H1 (cell line): ENCODE data around the gene APLN. TPM values are rescaled to one million over a fixed set of nuclear protein-coding genes. Genes with fewer than 3 reads are reported as not detected.

Experiments
- CTCF ChIA-PET: fragments of 300-600 bp; sonication (Branson Sonifier 250); formaldehyde crosslinking; loops from one replicate; lab custom pipeline; 2021; ENCODE audit not compliant: partially characterized antibody; lab: Charles Lee
- POLR2A ChIA-PET: fragments of 300-600 bp; sonication (Branson Sonifier 250); formaldehyde crosslinking; loops from one replicate; lab custom pipeline; 2021; ENCODE audit warnings: inconsistent platforms; ENCODE audit not compliant: partially characterized antibody; lab: Charles Lee
- DNase-seq, 2 experiments: peaks; one replicate each; pipeline versions ENCODE4 v3.0.0 to v3.0.0-alpha.2; 2010 to 2022; ENCODE audit warnings: low spot score in 2 of 2, low read depth in 1 of 2, mixed read lengths in 1 of 2
- FAIRE-seq: peaks from 2 replicates; lab custom pipeline; 2011; peaks lifted over from hg19 to GRCh38; lab: Jason Lieb, UNC
- H2AFZ ChIP-seq: 2 replicates; pipeline ENCODE4 v1.8.1; 2012; ENCODE audit warnings: low read length, inconsistent platforms
- H2AK5ac ChIP-seq: 2 replicates; pipeline ENCODE4 v1.6.1; 2013; ENCODE audit warnings: low read depth, low read length
- H2BK120ac ChIP-seq: replicated peaks from 2 replicates; pipeline ENCODE3; 2013; ENCODE audit warnings: low read depth, low read length, inconsistent platforms
- H2BK12ac ChIP-seq: 2 replicates; pipeline ENCODE4 v1.6.1; 2013; ENCODE audit warnings: low read depth, low read length
- H2BK15ac ChIP-seq: 2 replicates; pipeline ENCODE4 v1.6.1; 2013; ENCODE audit warnings: low read length
- H2BK20ac ChIP-seq: 2 replicates; pipeline ENCODE4 v1.6.1; 2013; ENCODE audit warnings: low read length
- H2BK5ac ChIP-seq: 2 replicates; pipeline ENCODE4 v1.6.1; 2013; ENCODE audit warnings: low read depth, low read length
- H3K14ac ChIP-seq: 2 replicates; pipeline ENCODE4 v1.6.1; 2013; ENCODE audit warnings: inconsistent platforms; ENCODE audit not compliant: insufficient read length
- H3K18ac ChIP-seq: 2 replicates; pipeline ENCODE4 v1.6.1; 2013; ENCODE audit warnings: low read length; ENCODE audit errors: extremely low read depth
- H3K23ac ChIP-seq: 2 replicates; pipeline ENCODE4 v1.6.1; 2013; ENCODE audit warnings: inconsistent platforms; ENCODE audit not compliant: insufficient read length
- H3K23me2 ChIP-seq: 2 replicates; pipeline ENCODE4 v1.6.1; 2013; ENCODE audit warnings: low read depth, low read length
- H3K27ac ChIP-seq: 2 replicates; pipeline ENCODE4 v1.6.1; 2011; ENCODE audit warnings: low read depth, low read length, inconsistent platforms
- H3K27me3 ChIP-seq, 4 experiments: replicated peaks in 1 of 4; 1 replicate in 1 of 4; 2 replicates in 3 of 4; pipeline versions ENCODE4 v1.6.1 to v1.8.1; 2011 to 2013; ENCODE audit warnings: low read length in 3 of 4, mild to moderate bottlenecking in 3 of 4, inconsistent platforms in 2 of 4, mixed read lengths in 2 of 4, moderate library complexity in 1 of 4; ENCODE audit not compliant: control insufficient read depth in 3 of 4, insufficient read depth in 3 of 4; ENCODE audit errors: extremely low read depth in 1 of 4
- H3K36me3 ChIP-seq, 4 experiments: 2 replicates each; pipeline versions ENCODE4 v1.6.1 to v1.8.1; 2011 to 2013; ENCODE audit warnings: mild to moderate bottlenecking in 4 of 4, low read length in 3 of 4, moderate library complexity in 2 of 4, control low read depth in 1 of 4, inconsistent platforms in 1 of 4; ENCODE audit not compliant: insufficient read depth in 4 of 4, control insufficient read depth in 2 of 4
- H3K4ac ChIP-seq: replicated peaks from 2 replicates; pipeline ENCODE3; 2013; ENCODE audit warnings: low read length, low read depth, mixed read lengths, inconsistent platforms; ENCODE audit not compliant: insufficient read length
- H3K4me1 ChIP-seq, 4 experiments: replicated peaks in 1 of 4; 1 replicate in 1 of 4; 2 replicates in 3 of 4; pipeline versions ENCODE4 v1.6.1 to v1.8.1; 2011 to 2013; ENCODE audit warnings: low read length in 3 of 4, inconsistent platforms in 2 of 4, mixed read lengths in 1 of 4; ENCODE audit not compliant: insufficient read depth in 4 of 4, control insufficient read depth in 3 of 4
- H3K4me2 ChIP-seq, 2 experiments: 2 replicates each; pipeline versions ENCODE4 v1.6.1 to v1.8.1; 2011 to 2013; ENCODE audit warnings: low read depth in 2 of 2, low read length in 2 of 2, control low read depth in 1 of 2, inconsistent platforms in 1 of 2, mild to moderate bottlenecking in 1 of 2; ENCODE audit not compliant: insufficient read depth in 1 of 2
- H3K4me3 ChIP-seq, 4 experiments: fragments of 200-600, 300-600 bp in 1 of 4; sonication (generic), shearing (Covaris generic), sonication (Bioruptor Twin) in 1 of 4; 2 replicates each; pipeline versions ENCODE4 v1.5.1 to v1.8.1; 2011 to 2016; ENCODE audit warnings: low read length in 4 of 4, low read depth in 3 of 4, control low read depth in 2 of 4, inconsistent platforms in 2 of 4, mild to moderate bottlenecking in 2 of 4, mixed read lengths in 1 of 4, moderate library complexity in 1 of 4; ENCODE audit not compliant: insufficient read depth in 2 of 4; ENCODE audit errors: extremely low read depth in 1 of 4
- H3K56ac ChIP-seq: replicated peaks from 2 replicates; pipeline ENCODE3; 2013; ENCODE audit warnings: low read depth, mild to moderate bottlenecking, mixed read lengths, low read length, inconsistent platforms; ENCODE audit not compliant: insufficient read length
- H3K79me1 ChIP-seq: 2 replicates; pipeline ENCODE4 v1.6.1; 2013; ENCODE audit warnings: low read depth, low read length, control low read depth
- H3K79me2 ChIP-seq, 2 experiments: 2 replicates each; pipeline versions ENCODE4 v1.6.1 to v1.8.1; 2012 to 2013; ENCODE audit warnings: low read length in 2 of 2, mild to moderate bottlenecking in 2 of 2, inconsistent platforms in 1 of 2; ENCODE audit not compliant: insufficient read depth in 2 of 2, control insufficient read depth in 1 of 2
- H3K9ac ChIP-seq, 4 experiments: replicated peaks in 1 of 4; 1 replicate in 1 of 4; 2 replicates in 3 of 4; pipeline versions ENCODE4 v1.6.1 to v1.8.1; 2011 to 2013; ENCODE audit warnings: low read depth in 3 of 4, low read length in 3 of 4, control low read depth in 2 of 4, mild to moderate bottlenecking in 2 of 4, moderate library complexity in 2 of 4, inconsistent platforms in 1 of 4; ENCODE audit errors: extremely low read depth in 1 of 4
- H3K9me3 ChIP-seq, 2 experiments: 2 replicates each; pipeline versions ENCODE4 v1.6.1 to v1.8.1; 2012 to 2013; ENCODE audit warnings: mild to moderate bottlenecking in 2 of 2, moderate library complexity in 2 of 2, control low read depth in 1 of 2, inconsistent platforms in 1 of 2, low read depth in 1 of 2, low read length in 1 of 2, mixed read lengths in 1 of 2; ENCODE audit not compliant: insufficient read depth in 2 of 2
- H4K20me1 ChIP-seq, 2 experiments: replicated peaks in 1 of 2; 2 replicates each; pipeline versions ENCODE3 to v1.8.1; 2011 to 2013; ENCODE audit warnings: inconsistent platforms in 2 of 2, low read length in 2 of 2, mild to moderate bottlenecking in 1 of 2; ENCODE audit not compliant: insufficient read depth in 2 of 2, control insufficient read depth in 1 of 2
- H4K5ac ChIP-seq: 2 replicates; pipeline ENCODE4 v1.6.1; 2013; ENCODE audit warnings: low read length, low read depth, mixed read lengths, inconsistent platforms; ENCODE audit not compliant: insufficient read length
- H4K8ac ChIP-seq: 2 replicates; pipeline ENCODE4 v1.8.0; 2013; ENCODE audit warnings: mild to moderate bottlenecking, moderate library complexity, low read length, inconsistent platforms; ENCODE audit not compliant: insufficient read depth; ENCODE audit errors: extremely low read depth
- H4K91ac ChIP-seq: replicated peaks from 2 replicates; pipeline ENCODE3; 2013; ENCODE audit warnings: low read length, mixed read lengths, inconsistent platforms; ENCODE audit not compliant: insufficient read length
- ATF3 ChIP-seq: IDR thresholded peaks from 2 replicates; pipeline ENCODE4 v1.6.1; 2011; ENCODE audit warnings: low read depth, mild to moderate bottlenecking, low read length; ENCODE audit not compliant: insufficient read depth
- GABPA ChIP-seq: IDR thresholded peaks from 2 replicates; pipeline ENCODE4 v1.6.1; 2011; ENCODE audit warnings: mild to moderate bottlenecking, low read length, moderate library complexity, borderline replicate concordance; ENCODE audit not compliant: insufficient read depth
- HDAC6 ChIP-seq: IDR thresholded peaks from one replicate; pipeline ENCODE4 v1.7.1; 2012; ENCODE audit warnings: low read depth, mild to moderate bottlenecking, inconsistent platforms, low read length, moderate library complexity
- MAX ChIP-seq: IDR thresholded peaks from 2 replicates; pipeline ENCODE4 v1.6.1; 2012; ENCODE audit warnings: inconsistent platforms
- RBBP5 ChIP-seq: IDR thresholded peaks from 2 replicates; pipeline ENCODE4 v1.7.1; 2012; ENCODE audit warnings: low read depth, mild to moderate bottlenecking, inconsistent platforms, low read length, moderate library complexity, borderline replicate concordance
- SUZ12 ChIP-seq: fragments of 200-600 bp; sonication (generic); IDR thresholded peaks from 2 replicates; pipeline ENCODE4 v1.6.1; 2012; ENCODE audit warnings: mild to moderate bottlenecking, inconsistent platforms, low read length, moderate library complexity, mixed read lengths
- TBP ChIP-seq: IDR thresholded peaks from 2 replicates; pipeline ENCODE4 v1.6.1; 2011; ENCODE audit warnings: low read depth, low read length, improper control_type of control experiment
- WGBS, 2 experiments: shearing (Covaris generic) in 1 of 2; methylation state at CpG; one replicate each; pipeline versions ENCODE4 v1.1.6 to v1.1.7; 2013 to 2015; ENCODE audit warnings: low lambda C conversion rate in 2 of 2, mixed read lengths in 2 of 2, inconsistent platforms in 1 of 2, low coverage in 1 of 2, missing lambda C conversion rate in 1 of 2; ENCODE audit not compliant: insufficient replicate concordance in 2 of 2, insufficient coverage in 1 of 2, insufficient read length in 1 of 2; ENCODE audit errors: extremely low coverage in 1 of 2, missing lambda C conversion rate in 1 of 2; 5-methylcytosine and 5-hydroxymethylcytosine counted together
- long read RNA-seq, 2 experiments: library from RNA in 1 of 2; library from capped mRNA in 1 of 2; stranded (forward); transcript quantifications; one replicate each; pipeline ENCODE4 v2.0.0, GENCODE V29; 2021; ENCODE audit warnings: inconsistent platforms in 1 of 2
- polyA minus RNA-seq, 3 experiments: library from RNA; depleted of rRNA, polyadenylated mRNA; stranded (reverse); fragments of >200 nt; gene quantifications; 1 replicate in 2 of 3; 2 replicates in 1 of 3; pipeline ENCODE4 v1.2.3, GENCODE V29; 2011
- polyA plus RNA-seq, 7 experiments: library from polyadenylated mRNA; depleted of rRNA in 3 of 7; stranded (reverse) in 5 of 7; unstranded in 2 of 7; fragments of >200 nt in 5 of 7; fragments of 200-250 nt in 2 of 7; gene quantifications; 1 replicate in 5 of 7; 2 replicates in 1 of 7; 4 replicates in 1 of 7; pipeline versions ENCODE4 v1.2.1 to v1.2.3, GENCODE V29; 2011 to 2013; ENCODE audit warnings: missing spikeins in 2 of 7, mixed read lengths in 2 of 7
- total RNA-seq: library from RNA; stranded (reverse); fragmentation: NEBNext Ultra II Directional; extraction: Animal tissue kit (Norgen Biotek cat#: 25700); gene quantifications from 2 replicates; pipeline ENCODE4 v1.2.1, GENCODE V29; 2021

The APLN gene
- total RNA-seq (1.1 TPM in 2 replicates), polyA plus RNA-seq (2011; rRNA removed) (1.6 and 1.8 TPM in 2 replicates), polyA minus RNA-seq (2011; rRNA and poly(A)+ RNA removed) (0.98 and 1.2 TPM in 2 replicates)
- polyA plus RNA-seq (2011; cell fraction: cytosol; rRNA removed) = 1.9 TPM
- 1.1 TPM for polyA plus RNA-seq (2011; cell fraction: nucleus; rRNA removed)
- polyA plus RNA-seq (2012, experiment 1 of 2) = 1.1 to 1.9 TPM (median 1.8 TPM) in 4 replicates
- 1.5 TPM for polyA plus RNA-seq (2012, experiment 2 of 2)
- polyA plus RNA-seq (2013, experiment 1 of 2) = 0.89 TPM
- 1.1 TPM for polyA plus RNA-seq (2013, experiment 2 of 2)
- 0.88 TPM for polyA minus RNA-seq (2011; cell fraction: cytosol; rRNA and poly(A)+ RNA removed)
- 0.20 TPM for polyA minus RNA-seq (2011; cell fraction: nucleus; rRNA and poly(A)+ RNA removed)
- long read RNA-seq, experiment 1, partial matches to known transcripts = 0 of 1 reads
- long read RNA-seq, experiment 1, other reads (novel, unspliced or antisense) = 0 of 1 reads
- long read RNA-seq, experiment 2 = 0 reads

- Histone ChIP-seq H4K91ac (no peak within 1 kb of the TSS), H3K56ac (no peak within 1 kb of the TSS), H2AFZ (no peak within 1 kb of the TSS; the same call in 1 of the 2 replicates), H4K20me1 (no peaks in the 10 kb centered on the region), H3K4me1 (peaks cover 3 to 12% (median 6%) of the 10 kb centered on the region in 4 experiments; a peak in 6 of 7 replicates), H3K4me3 (peak within 1 kb of the TSS; percentile 27 to 64 (median 45)), H2AK5ac (no peak within 1 kb of the TSS), H4K8ac (no peak within 1 kb of the TSS; the same call in 1 of the 2 replicates), H3K79me2 (no peaks in the 10 kb centered on the region), H3K27ac (no peak within 1 kb of the TSS), H3K9me3 (peaks cover 0 to 3% of the 10 kb centered on the region in 2 experiments; a peak in 1 of 4 replicates), H3K9ac (peak within 1 kb of the TSS in 1 of 4 experiments; percentile 15; a peak in 2 of 7 replicates), H3K36me3 (no peaks in the 10 kb centered on the region), H3K4ac (no peak within 1 kb of the TSS), H3K27me3 (peaks cover 14 to 61% (median 43%) of the 10 kb centered on the region in 4 experiments), H3K18ac (no peak within 1 kb of the TSS; the same call in 1 of the 2 replicates), H2BK5ac (no peak within 1 kb of the TSS), H3K23ac (no peak within 1 kb of the TSS), H4K5ac (no peak within 1 kb of the TSS), H2BK12ac (no peak within 1 kb of the TSS), H2BK120ac (no peak within 1 kb of the TSS), H3K14ac (no peak within 1 kb of the TSS), H3K79me1 (no peaks in the 10 kb centered on the region), H3K23me2 (peaks cover 6% of the 10 kb centered on the region; the same call in 1 of the 2 replicates), H3K4me2 (peak within 1 kb of the TSS; percentile 84 to 85), H2BK15ac (no peak within 1 kb of the TSS), H2BK20ac (no peak within 1 kb of the TSS)
- FAIRE-seq (no peak), DNase-seq (peak in 1 of 2 experiments; percentile 54)
- CTCF ChIA-PET = interaction anchor here (0.7 to 5.2 kb wide), 19 partner anchors 8 to 192 kb away, joined by 3 to 36 read pairs (median 4); no protein-coding TSS in a partner anchor
- POLR2A ChIA-PET = interaction anchor here (1.0 to 2.0 kb wide), 4 partner anchors 11 to 42 kb away, joined by 3 to 8 read pairs (median 5); no protein-coding TSS in a partner anchor
- 0% methylated on average over 9 of the region's 67 CpGs; no CpG with 5 or more reads in 1 of the 2 experiments for WGBS, 2 experiments
- TF ChIP-seq HDAC6 (no peak), RBBP5 (no peak), ATF3 (no peak), GABPA (0 out of 2 replicates have a peak, but pooled peaks have one; percentile 44), MAX (0 out of 2 replicates have a peak, but pooled peaks have one; percentile 0), SUZ12 (peak; percentile 52; the same call in 1 of the 2 replicates), TBP (no peak)
Measured at GRCh38 chrX:129654652-129655546, at the start of gene APLN. TSS of gene APLN (minus strand) at chrX:129654956. CDS start at chrX:129654630, 326 bp downstream.
